Mesendoderm (in vitro differentiated cells): ENCODE measurements around the gene KIF5A.
A peak's percentile ranks its signal among the peaks of the same experiment; 100 is the strongest.

Experiments
- DNase-seq: peaks from one replicate; pipeline ENCODE4 v3.0.0; 2013
- H2AK5ac ChIP-seq: 2 replicates; pipeline ENCODE4 v1.6.1; 2013; ENCODE audit warnings: low read length, inconsistent platforms
- H2BK120ac ChIP-seq: 2 replicates; pipeline ENCODE4 v1.6.1; 2013; ENCODE audit warnings: low read depth, mild to moderate bottlenecking, low read length, moderate library complexity, mixed read lengths
- H2BK15ac ChIP-seq: replicated peaks from 2 replicates; pipeline ENCODE4 v1.6.1; 2013; ENCODE audit warnings: low read depth, mild to moderate bottlenecking, moderate library complexity
- H2BK5ac ChIP-seq: 2 replicates; pipeline ENCODE4 v1.6.1; 2013; ENCODE audit warnings: low read length, inconsistent platforms
- H3K18ac ChIP-seq: 2 replicates; pipeline ENCODE4 v1.6.1; 2013; ENCODE audit warnings: mild to moderate bottlenecking, low read length, mixed read lengths
- H3K23ac ChIP-seq: one replicate; pipeline ENCODE4 v1.6.1; 2013; ENCODE audit warnings: low read length
- H3K27ac ChIP-seq: 2 replicates; pipeline ENCODE4 v1.5.1; 2013; ENCODE audit warnings: low read depth, mild to moderate bottlenecking, inconsistent platforms, low read length, moderate library complexity
- H3K27me3 ChIP-seq: 2 replicates; pipeline ENCODE4 v1.6.1; 2013; ENCODE audit warnings: low read length, control low read depth, mild to moderate bottlenecking, inconsistent platforms; ENCODE audit not compliant: insufficient read depth, poor library complexity
- H3K36me3 ChIP-seq: 2 replicates; pipeline ENCODE4 v1.6.1; 2013; ENCODE audit warnings: low read length, inconsistent platforms; ENCODE audit not compliant: control insufficient read depth, insufficient read depth
- H3K4ac ChIP-seq: one replicate; pipeline ENCODE4 v1.6.1; 2013; ENCODE audit warnings: low read depth, mild to moderate bottlenecking, low read length, moderate library complexity
- H3K4me1 ChIP-seq: 2 replicates; pipeline ENCODE4 v1.6.1; 2013; ENCODE audit warnings: low read depth, low read length, inconsistent platforms; ENCODE audit not compliant: control insufficient read depth
- H3K4me2 ChIP-seq: 2 replicates; pipeline ENCODE4 v1.6.1; 2013; ENCODE audit warnings: low read length
- H3K4me3 ChIP-seq: 2 replicates; pipeline ENCODE4 v1.5.1; 2013; ENCODE audit warnings: mild to moderate bottlenecking, low read length
- H3K56ac ChIP-seq: one replicate; pipeline ENCODE4 v1.6.1; 2013; ENCODE audit warnings: low read length
- H3K79me1 ChIP-seq: 2 replicates; pipeline ENCODE4 v1.6.1; 2013; ENCODE audit warnings: low read length, inconsistent platforms
- H3K79me2 ChIP-seq: 2 replicates; pipeline ENCODE4 v1.6.1; 2013; ENCODE audit warnings: mild to moderate bottlenecking, low read length; ENCODE audit not compliant: control insufficient read depth, insufficient read depth
- H3K9ac ChIP-seq: 2 replicates; pipeline ENCODE4 v1.6.1; 2013; ENCODE audit warnings: low read length, inconsistent platforms
- H4K5ac ChIP-seq: one replicate; pipeline ENCODE4 v1.6.1; 2013; ENCODE audit warnings: low read length
- H4K8ac ChIP-seq: one replicate; pipeline ENCODE4 v1.6.1; 2013; ENCODE audit warnings: low read depth, mild to moderate bottlenecking, control low read depth, low read length, moderate library complexity
- WGBS: extraction: QIAGEN DNeasy Blood & Tissue Kit; methylation state at CpG from one replicate; pipeline ENCODE4 v1.1.7; 2013; ENCODE audit warnings: low lambda C conversion rate, missing lambda C conversion rate; ENCODE audit not compliant: insufficient coverage; ENCODE audit errors: extremely low coverage; 5-methylcytosine and 5-hydroxymethylcytosine counted together

KIF5A gene

GRCh38 chr12:57628280-57629191 is 78.7 kb downstream of the KIF5A start:
- Histone ChIP-seq H2BK5ac (no peak overlapping the region), H3K4ac (no peak overlapping the region), H3K27ac (no peak overlapping the region), H4K5ac (no peak overlapping the region), H2BK120ac (no peak overlapping the region), H3K4me3 (no peak overlapping the region), H3K56ac (no peak overlapping the region), H3K27me3 (peaks cover 80% of the 10 kb centered on the region), H3K18ac (no peak overlapping the region), H3K9ac (no peak overlapping the region), H2BK15ac (no peak overlapping the region), H3K36me3 (no peaks in the 10 kb centered on the region), H3K79me1 (no peaks in the 10 kb centered on the region), H3K4me2 (no peak overlapping the region), H3K23ac (no peak overlapping the region), H2AK5ac (no peak overlapping the region), H3K4me1 (no peaks in the 10 kb centered on the region), H4K8ac (no peak overlapping the region), H3K79me2 (no peaks in the 10 kb centered on the region)
- WGBS = no CpG with 5 or more reads among the region's 29 CpGs
- DNase-seq = no peak

DNA sequence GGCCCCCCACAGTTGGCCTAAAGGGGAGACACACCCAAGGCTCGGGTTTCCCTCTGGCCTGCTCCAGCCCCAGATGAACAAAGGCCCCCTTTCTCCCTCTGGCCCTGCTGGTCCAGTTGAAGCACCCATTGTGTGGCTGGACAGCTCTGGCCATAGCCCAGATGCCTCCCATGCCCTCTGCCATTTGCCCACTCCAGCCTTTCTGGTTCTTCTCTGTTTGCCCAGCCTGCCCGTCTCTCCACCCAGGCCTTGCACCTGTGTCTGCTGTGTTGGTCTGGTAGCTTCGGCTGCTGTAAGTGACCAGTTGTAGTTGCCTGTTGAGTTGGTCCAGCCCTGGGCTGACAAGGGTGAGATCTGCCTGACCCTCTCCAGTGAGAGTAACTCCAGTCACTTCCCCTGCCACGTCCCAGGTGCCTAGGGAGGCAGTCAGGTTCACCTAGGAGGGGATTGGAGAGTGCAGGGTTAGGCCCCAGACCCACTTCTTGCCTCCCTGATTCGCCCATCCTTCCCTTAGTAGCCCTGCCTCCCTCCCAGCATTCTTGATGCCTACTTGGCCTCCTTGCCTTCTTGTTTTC is 80.1 kb downstream of the KIF5A start:
- no peak overlapping the region for H3K4me3 ChIP-seq
- no peak overlapping the region for H2AK5ac ChIP-seq
- H3K56ac ChIP-seq = no peak overlapping the region
- H3K36me3 ChIP-seq = no peaks in the 10 kb centered on the region
- no peaks in the 10 kb centered on the region for H3K79me2 ChIP-seq
- peaks cover 66% of the 10 kb centered on the region for H3K27me3 ChIP-seq
- no peak overlapping the region for H2BK15ac ChIP-seq
- no peak overlapping the region for H4K5ac ChIP-seq
- no peak overlapping the region for H3K23ac ChIP-seq
- H2BK5ac ChIP-seq = no peak overlapping the region
- H3K27ac ChIP-seq = no peak overlapping the region
- no peak for DNase-seq
- H3K4me2 ChIP-seq = no peak overlapping the region
- H3K9ac ChIP-seq = no peak overlapping the region
- no CpG with 5 or more reads among the region's 5 CpGs for WGBS
- H2BK120ac ChIP-seq = no peak overlapping the region
- H3K18ac ChIP-seq = no peak overlapping the region
- no peak overlapping the region for H3K4ac ChIP-seq
- no peaks in the 10 kb centered on the region for H3K79me1 ChIP-seq
- H3K4me1 ChIP-seq = no peaks in the 10 kb centered on the region
- H4K8ac ChIP-seq = no peak overlapping the region

- H4K5ac ChIP-seq = no peak overlapping the region
- H3K27me3 ChIP-seq = peaks cover 60% of the 10 kb centered on the region
- no peak overlapping the region for H3K4me2 ChIP-seq
- H3K56ac ChIP-seq = no peak overlapping the region
- DNase-seq = no peak
- no peak overlapping the region for H3K4ac ChIP-seq
- H3K79me1 ChIP-seq = no peaks in the 10 kb centered on the region
- no peak overlapping the region for H3K27ac ChIP-seq
- H3K18ac ChIP-seq = no peak overlapping the region
- H2BK5ac ChIP-seq = no peak overlapping the region
- H3K23ac ChIP-seq = no peak overlapping the region
- no peak overlapping the region for H3K4me3 ChIP-seq
- no peak overlapping the region for H2BK15ac ChIP-seq
- no peaks in the 10 kb centered on the region for H3K79me2 ChIP-seq
- no peaks in the 10 kb centered on the region for H3K4me1 ChIP-seq
- H4K8ac ChIP-seq = no peak overlapping the region
- H2AK5ac ChIP-seq = no peak overlapping the region
- WGBS = no CpG with 5 or more reads among the region's 6 CpGs
- no peak overlapping the region for H2BK120ac ChIP-seq
- H3K9ac ChIP-seq = no peak overlapping the region
- no peaks in the 10 kb centered on the region for H3K36me3 ChIP-seq
Measured at GRCh38 chr12:57630891-57631433, 81.1 kb downstream of the KIF5A start.

DNA sequence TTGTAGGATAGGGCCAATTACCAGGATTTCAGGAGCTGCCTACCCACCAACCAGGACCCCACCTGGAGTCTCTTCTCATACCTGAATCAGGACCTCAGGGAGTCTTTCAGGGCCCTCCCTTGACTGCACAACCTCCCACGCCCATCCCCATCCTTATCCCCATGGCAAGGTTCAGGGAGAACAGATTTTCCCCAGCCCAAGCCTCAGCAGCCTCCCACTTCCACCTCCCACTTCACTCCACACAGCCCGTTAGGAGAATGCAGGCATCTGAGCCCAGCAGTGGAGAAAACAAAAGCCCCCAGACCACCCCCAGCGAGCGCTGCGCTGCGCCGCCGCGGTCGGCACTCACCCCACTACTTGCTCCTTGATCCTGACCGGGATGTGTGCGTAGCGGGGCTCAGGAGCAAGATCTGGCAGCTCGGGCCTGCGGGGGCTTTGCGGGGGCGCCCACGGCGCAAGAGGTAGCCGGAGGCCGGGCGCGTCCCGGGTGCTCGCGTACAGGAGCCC is 81.8 kb downstream of the KIF5A start:
- no peaks in the 10 kb centered on the region for H3K79me1 ChIP-seq
- no peak overlapping the region for H2BK5ac ChIP-seq

DNA sequence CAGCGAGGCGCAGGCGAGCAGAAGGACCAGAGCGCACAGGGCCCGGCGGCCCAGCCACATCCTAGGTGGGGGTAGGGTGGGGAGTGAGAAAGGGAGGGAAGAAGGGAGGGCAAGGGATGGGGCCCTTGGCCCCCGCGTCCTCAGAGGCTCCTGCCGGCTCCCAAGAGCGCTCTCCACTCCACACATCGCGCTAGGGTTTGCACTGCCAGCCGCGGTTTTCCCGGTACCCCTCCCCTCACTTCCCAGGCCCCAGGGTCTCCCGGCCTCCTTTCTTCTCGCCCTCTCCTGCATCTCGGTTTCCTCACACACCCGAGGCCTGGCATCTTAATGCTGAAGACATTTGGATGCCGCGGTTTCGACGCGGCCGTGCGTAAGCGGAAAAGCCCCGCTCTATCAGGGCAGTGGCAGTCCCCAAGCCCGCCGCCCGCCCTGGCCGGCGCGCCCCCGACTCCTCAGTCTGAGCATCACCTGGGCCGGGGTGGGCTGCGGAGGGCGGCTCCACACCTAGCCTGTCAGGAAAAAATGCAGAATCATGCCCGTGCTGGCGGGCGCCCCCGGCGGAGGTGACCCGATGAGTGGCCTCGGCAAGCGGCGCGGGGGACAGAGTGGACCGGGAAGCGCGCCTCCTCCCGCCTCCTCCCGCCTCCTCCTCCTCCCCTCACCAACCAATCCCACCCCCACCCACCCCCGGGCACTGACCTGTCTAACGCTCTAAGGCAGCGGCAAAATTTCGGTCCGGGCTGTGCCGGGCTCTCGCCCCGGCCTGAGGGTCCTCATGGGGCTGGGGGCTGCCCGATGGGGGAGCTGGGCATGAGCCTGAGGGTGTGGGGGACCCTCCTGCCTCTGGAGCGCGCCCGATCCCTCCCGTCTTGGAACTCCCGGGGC is 82.5 kb downstream of the KIF5A start:
- Histone ChIP-seq H3K36me3 (no peaks in the 10 kb centered on the region), H3K27me3 (peaks cover 48% of the 10 kb centered on the region), H3K23ac (no peak overlapping the region), H4K5ac (no peak overlapping the region), H4K8ac (no peak overlapping the region), H3K4ac (peak overlapping the region; percentile 18), H3K79me2 (no peaks in the 10 kb centered on the region), H2BK120ac (no peak overlapping the region), H3K9ac (peak overlapping the region; percentile 59), H3K18ac (peak overlapping the region; percentile 44), H2BK5ac (no peak overlapping the region), H2AK5ac (no peak overlapping the region), H3K27ac (no peak overlapping the region), H2BK15ac (no peak overlapping the region), H3K4me3 (no peak overlapping the region), H3K4me2 (peak overlapping the region; percentile 79), H3K56ac (peak overlapping the region; percentile 81), H3K4me1 (no peaks in the 10 kb centered on the region), H3K79me1 (no peaks in the 10 kb centered on the region)
- no CpG with 5 or more reads among the region's 67 CpGs for WGBS
- DNase-seq = peak; percentile 43

More for the DNA sequence above, 81.8 kb downstream of the KIF5A start:
- H3K4me3 ChIP-seq = no peak overlapping the region
- H2BK120ac ChIP-seq = no peak overlapping the region
- H3K36me3 ChIP-seq = no peaks in the 10 kb centered on the region
- no peaks in the 10 kb centered on the region for H3K79me2 ChIP-seq
- no peaks in the 10 kb centered on the region for H3K4me1 ChIP-seq
- H3K9ac ChIP-seq = peak overlapping the region; percentile 27
- H4K5ac ChIP-seq = no peak overlapping the region
- H3K23ac ChIP-seq = no peak overlapping the region
- no peak overlapping the region for H2AK5ac ChIP-seq
- H3K18ac ChIP-seq = no peak overlapping the region
- no CpG with 5 or more reads among the region's 26 CpGs for WGBS
- no peak overlapping the region for H2BK15ac ChIP-seq
- H3K27ac ChIP-seq = no peak overlapping the region
- H3K4me2 ChIP-seq = no peak overlapping the region
- DNase-seq = no peak
- H3K56ac ChIP-seq = peak overlapping the region; percentile 25
- H3K27me3 ChIP-seq = peaks cover 54% of the 10 kb centered on the region
- H3K4ac ChIP-seq = no peak overlapping the region
- H4K8ac ChIP-seq = no peak overlapping the region
